GM19035 (cell line): ENCODE results near the gene CSNK2A2.

ENCODE experiments used
- ATAC-seq: cut with Tn5 transposase; IDR thresholded peaks from one replicate; pipeline ENCODE4 v1.9.1; 2021; ENCODE audit not compliant: unreplicated experiment

Gene CSNK2A2

DNA sequence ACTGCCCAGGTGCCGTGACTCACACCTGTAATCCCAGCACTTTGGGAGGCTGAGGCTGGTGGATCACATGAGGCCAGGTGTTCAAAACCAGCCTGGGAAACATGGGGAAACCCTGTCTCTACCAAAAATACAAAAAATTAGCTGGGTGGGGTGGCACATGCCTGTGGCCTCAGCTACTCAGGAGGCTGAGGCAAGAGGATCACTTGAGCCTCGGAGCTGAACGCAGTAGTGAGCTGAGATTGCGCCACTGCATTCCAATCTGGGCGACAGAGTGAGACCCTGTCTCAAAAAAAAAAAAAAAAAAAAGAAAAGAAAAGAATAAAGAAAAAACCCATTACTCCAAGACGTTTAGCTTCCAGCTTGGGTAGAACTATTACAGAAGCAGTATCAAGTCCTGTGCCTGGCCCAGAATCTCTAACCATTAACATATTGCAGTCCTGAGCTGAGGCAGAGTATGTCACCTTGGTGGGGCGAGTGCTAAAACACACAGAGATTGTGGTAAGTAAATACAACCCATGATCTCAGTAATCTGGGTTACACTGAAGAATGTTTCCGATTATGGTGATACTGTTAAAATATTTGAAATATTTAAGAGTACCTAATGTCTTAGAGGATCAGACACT is 45.5 kb downstream of the CSNK2A2 start:
- ATAC-seq = no peak

DNA sequence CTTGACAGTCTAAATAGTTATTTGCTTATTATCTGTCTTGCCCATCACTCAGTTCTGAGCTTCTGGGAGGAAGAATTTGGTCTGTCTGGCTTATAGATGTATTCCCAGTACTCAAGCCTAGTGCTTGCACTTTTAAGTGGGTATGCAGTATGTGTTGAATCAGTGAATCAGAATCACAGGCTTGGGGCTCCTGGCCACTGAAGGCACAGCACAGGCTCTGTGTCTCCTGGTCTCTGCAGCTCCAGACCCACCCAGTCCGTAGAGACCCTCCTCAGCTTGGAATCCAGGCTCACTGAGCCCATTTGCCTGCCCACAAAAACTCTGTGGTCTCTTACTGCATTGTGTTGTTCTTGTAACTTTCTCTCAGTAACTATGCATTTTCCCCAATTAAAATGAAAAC is 49.4 kb downstream of the CSNK2A2 start:
- no peak for ATAC-seq

DNA sequence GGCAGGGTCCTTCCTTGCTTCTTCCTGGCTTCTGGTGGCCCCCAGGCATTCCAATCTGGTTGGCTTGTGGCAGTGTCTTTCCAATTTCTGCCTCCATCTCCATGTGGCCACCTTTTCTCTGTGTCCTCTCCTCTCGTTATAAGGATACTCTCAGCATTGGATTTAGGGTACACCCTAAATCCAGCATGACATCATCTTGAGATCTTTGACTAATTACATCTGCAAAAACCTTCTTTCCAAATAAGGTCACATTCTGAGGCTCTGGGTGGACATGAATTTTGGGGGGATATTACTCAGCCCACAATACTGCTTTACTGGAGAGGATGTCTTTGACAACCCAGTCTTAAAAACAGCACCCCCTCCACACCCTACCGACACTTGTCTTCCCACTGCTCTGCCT is 49.8 kb downstream of the CSNK2A2 start:
- no peak for ATAC-seq

DNA sequence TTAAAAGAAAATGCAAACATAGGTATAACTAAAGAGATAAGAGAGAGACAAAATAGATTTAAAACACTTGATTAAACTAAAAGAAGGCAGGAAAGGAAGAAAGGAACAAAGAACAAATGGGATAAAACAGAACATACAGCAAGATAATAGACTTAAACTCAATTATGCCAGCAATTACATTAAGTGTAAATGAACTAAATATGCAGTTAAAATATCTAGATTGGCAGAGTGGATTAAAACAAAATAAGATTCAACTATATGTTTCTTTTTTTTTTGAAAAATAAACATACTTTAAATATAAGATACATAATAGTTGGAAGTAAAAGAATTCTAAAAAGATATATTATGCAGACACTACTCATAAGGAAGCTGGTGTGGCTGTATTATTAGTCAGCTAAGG is 59.1 kb downstream of the CSNK2A2 start:
- no peak for ATAC-seq

DNA sequence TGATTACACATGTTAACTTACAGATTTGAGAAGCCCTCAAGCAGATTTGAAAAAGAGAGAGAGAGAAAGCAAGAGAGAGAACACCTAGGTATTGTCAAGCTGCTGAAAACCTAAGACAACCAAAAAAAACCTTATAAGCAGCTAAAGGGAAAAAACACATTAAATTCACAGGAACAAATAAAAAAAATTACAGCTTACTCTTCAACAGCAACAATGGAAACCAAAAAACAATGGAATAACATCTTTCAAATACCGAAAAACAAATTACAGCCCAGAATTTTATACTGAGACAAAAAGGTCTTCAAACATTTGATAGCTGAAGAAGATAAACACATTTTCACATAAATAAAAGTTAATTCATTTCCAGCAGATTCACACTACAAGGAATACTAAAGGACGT is 60.3 kb downstream of the CSNK2A2 start:
- no peak for ATAC-seq

DNA sequence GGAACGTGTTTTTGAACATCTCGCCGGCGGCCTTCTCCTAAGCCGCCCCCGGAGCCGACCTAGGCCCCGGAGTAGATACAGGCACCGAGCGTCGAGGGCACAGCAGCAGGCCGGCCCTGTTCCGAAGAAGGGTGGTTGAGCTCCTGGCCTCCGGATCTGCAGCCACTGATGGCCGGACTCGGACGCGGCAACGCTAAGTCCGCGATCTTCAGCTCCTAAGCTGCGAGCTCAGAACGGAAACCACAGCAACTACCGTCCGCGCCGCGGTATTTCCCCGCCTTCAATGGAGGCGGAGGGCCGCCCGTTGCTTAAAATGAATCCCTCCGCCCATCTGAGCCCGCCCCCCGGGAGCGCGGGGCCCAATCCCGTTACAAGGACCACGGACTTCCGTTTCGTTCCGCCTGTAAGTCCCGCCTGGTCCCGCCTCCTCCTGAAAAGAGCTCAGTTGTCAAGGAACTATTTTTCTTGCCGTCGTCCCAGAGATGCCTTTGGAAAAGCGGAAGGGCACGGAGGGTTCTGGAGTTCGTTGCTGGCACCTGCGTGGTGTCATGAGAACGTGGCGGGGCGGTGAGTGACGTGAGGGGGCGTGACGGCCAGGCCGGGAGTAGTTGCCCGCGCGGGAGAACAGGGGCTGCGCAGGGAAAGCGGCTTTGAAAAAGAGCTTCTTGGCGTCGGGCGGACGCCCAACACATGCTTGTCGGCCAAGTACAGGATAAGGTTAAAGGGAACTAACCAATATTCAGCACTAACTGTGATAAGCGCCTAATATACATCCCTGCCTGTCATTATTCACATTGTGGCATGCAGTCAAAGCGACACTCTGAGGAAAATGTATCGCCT is 68.6 kb downstream of the CSNK2A2 start, which contains the start of gene CFAP20:
Gene CFAP20 (minus strand): TSS at position 285 of the 840 bp plus-strand sequence. CDS start 266 bp downstream, at position 19.
- peak; percentile 89 for ATAC-seq

DNA sequence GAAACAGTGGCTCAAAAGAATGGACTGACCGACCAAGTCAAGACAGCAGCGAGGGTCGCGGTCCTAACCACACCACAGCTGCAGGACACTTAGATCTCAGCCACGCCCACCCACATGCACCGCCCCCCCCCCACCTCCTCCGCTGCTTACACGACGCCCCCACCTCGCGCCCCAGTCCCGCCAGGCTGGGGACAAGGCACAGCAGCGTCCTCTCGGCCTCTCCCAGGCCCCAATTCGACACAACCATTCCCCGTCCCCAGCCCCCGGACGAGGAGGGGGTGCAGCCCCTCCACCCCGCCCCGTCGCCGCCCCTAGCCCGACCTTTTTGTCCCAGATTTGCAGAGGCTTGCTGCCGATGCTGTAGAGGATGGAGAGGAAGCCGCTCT is 69.2 kb downstream of the CSNK2A2 start:
- peak; percentile 13 for ATAC-seq

DNA sequence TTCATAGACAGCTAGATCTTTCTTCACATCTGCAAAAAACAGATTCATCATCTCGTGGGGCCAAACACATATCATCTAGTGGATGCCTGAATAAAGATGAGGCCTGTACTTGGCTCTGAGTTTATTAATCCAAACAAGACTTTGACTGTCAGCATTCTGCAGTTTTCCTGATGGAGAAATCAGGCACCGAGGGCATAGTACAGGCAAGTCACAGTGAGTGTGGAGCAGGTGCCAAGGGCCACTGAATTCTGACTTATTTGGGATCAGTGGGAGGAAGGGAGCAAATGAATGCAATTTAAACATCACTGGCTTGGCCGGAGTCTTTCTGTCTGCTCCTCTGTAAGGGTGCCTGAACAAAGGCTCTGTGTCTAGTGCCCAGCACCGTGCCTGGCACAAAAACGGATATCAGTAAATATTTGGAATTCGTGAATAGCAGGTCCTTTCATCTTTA is 69.7 kb downstream of the CSNK2A2 start:
- ATAC-seq = no peak

DNA sequence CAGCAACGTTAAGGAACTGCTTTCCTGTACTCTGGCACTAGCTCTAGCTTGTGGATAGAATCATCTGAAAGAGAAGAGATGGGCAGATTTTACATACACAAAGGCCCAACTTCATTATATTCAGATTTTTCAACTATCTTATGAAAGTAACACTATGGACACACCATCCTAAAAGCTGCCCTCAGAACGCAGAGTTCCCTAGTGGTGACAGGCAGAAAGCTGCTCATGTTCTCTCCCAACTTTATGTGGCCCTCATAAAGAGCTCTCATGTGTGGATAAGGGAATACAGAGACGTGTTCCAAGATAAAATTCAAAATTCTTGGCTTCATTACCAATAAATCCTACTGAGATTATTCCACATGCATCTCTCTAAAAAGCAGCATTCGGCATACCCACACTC is 70.3 kb downstream of the CSNK2A2 start:
- no peak for ATAC-seq

DNA sequence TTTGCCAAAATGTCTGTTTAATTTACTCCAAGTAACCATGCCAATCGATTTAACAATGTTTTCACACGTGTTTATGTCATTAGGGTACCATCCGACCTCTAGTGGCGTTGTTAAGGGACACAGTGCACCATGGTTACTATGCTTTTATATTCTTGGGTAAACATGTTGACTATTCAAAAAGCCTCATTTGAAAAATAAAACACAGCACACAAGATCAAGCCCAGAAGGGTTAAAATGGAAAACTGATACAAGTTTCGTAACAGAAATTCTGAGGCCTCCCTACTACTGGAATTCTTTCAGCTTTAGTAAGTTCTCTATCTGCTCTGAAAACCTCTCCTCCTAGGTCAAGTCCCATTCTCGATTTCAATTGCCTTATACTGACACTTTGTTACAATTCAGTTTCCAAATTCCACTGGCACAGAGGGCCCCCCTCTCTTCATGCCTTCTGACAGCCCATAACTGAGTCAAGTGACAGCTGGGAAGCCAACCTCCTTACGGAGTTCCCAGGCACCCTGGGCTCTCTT is 70.8 kb downstream of the CSNK2A2 start:
- ATAC-seq = no peak

DNA sequence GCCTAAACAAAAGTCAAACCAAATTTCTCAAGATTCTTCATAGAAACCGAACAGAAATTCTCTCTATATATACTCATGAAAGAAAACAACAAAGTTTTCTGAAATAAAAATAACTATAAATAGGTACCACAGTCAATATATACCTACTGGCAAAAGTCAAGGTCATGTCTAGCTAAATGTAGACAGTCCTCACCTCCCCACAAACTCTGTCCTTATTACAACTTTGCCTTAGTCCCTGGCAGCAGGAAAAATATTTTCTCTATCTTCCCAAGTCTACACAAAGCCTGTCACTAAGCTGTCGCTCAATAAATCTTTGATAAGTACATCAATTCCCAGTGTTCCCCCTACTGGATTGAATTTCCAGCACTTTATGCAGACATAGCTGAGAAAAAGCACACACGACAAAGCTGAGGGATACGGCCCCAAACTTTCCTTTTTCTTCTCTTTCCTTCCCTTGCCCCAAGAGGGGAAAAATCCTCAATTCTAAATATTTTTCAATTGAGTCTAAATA is 71.4 kb downstream of the CSNK2A2 start:
- ATAC-seq = no peak

DNA sequence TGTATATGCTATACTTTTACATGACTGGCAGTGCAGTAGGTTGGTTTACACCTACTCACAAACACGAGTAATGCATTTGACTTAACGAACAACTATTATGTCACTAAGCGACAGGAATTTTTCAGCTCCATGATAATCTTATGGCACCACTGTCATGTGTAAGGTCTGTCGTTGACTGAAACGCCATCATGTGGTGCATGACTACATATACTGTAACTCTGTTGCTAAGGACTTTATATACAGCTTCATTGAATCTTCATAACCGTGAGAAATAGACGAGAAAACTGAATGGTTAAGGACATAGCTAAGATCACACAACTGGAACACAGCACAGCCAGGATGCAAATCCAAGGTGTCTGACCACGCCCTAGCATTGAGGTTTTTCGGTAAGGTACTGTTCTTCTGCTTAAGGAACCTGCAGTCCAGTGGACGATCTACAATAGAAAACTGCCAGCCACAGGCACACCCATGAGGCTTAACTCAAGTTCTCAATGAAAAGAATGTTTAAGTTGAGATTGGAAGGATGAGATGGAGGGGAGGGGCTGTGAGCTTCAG is 72.0 kb downstream of the CSNK2A2 start:
- no peak for ATAC-seq

DNA sequence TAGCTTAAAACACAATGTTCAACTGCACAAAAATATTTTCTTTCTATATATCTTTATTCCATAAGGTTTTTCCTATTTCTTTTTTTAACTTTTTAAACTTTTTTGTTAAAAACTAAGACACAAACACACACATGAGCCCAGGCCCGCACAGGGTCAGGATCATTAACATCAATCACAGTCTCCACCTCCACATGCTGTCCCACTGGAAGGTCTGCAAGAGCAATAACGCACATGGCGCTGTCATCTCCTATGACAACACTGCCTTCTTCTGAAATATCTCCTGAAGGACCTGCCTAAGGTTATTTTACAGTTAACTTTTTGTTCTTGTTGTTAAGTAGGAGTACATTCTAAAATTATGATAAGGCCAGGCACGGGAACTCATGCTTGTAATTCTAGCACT is 72.9 kb downstream of the CSNK2A2 start:
- ATAC-seq = no peak

DNA sequence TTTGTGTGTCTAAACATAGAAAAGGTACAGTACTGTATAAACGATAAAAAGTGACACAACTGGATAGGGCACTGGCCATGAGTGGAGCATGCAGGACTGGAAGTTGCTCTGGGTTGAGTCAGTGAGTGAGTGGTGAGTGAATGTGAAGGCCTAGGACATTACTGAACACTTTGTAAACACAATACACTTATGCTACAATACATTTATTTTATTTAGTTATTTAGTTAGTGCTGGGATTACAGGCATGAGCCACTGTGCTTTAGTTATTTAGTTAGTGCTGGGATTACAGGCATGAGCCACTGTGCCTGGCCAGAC is 73.3 kb downstream of the CSNK2A2 start:
- no peak for ATAC-seq

DNA sequence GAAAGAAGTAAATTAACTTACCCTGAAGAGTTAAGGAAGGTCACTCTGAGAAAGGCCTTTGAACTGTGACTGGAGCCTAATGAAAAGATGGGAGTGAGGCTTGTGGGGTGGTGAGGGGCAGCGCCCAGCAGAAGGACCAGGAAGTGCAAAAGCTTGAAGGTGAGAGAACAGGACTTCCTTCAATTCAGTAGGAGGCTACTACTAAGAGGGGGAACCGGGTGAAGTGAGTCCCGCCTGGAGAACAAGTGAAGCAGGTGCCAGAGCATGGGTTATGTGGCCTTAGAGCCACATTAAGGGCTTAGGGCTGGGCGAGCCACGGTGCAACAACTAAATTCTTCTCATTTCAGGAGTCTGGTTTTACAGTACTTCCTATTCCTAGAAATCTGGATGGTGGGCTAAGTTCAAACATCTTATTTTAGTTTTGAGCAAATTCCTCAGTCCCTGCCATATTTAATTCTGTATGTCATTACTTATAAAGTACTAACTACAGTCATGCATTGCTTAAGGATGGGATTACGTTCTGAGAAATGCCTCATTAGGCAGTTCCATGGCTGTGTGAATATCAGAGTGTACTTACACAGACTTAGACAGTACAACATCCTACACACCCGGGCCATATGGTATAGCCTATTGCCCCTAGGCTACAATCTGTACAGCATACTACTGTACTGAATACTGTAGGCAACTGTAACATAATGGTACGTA is 73.9 kb downstream of the CSNK2A2 start:
- no peak for ATAC-seq

DNA sequence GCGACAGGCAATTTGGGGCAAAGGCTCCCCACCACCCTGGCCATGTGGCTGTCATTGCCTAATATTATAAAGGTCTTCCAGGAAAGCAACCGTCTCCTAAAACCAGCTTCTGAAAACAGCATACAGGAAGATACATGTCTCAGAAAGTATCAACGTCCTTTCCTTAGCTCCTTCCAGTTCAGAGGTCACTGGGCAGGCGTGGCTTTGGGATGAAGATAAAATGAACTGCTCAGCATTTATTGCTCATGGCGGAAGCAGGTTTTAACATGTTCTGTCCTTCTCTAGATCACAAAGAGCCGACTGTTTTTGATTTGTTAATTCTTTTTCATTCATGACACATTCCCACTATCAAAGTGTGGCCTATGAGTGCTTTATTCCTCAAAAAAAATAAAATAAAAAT is 76.8 kb downstream of the CSNK2A2 start:
- ATAC-seq = no peak

DNA sequence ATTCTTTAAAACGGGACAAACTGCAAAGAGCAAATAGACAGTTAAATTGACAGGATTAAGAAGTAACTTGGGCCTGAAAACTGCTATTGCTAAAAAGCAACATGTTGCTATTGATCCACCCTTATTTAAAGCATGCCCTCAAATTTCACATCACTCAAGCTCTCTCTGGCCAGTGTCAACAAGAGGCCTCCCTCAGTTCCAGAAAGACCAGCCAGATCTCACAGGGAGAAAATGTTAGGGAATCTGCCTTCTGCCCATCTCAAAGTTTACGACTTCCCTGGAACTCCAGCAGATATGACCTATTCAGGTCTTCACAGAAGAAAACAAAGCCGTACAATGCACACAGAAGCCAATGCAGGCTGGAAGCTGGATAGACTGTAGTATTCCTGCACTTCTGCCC is 77.7 kb downstream of the CSNK2A2 start:
- no peak for ATAC-seq

DNA sequence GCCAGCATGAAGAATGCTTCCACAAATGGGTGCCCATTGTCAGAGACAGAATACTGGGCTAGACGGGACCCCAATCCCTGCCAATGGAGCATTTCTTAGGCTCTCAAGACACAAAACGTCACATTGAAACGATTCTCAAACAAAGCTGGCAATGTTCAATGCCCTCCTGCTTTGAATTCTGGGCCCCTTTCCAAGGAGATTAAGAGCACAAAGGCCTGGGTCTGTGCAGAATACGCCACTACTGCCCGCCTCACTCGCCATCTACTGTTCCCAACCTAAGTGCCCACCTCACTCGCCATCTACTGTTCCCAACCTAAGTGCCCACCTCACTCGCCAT is 78.4 kb downstream of the CSNK2A2 start:
- ATAC-seq = no peak

DNA sequence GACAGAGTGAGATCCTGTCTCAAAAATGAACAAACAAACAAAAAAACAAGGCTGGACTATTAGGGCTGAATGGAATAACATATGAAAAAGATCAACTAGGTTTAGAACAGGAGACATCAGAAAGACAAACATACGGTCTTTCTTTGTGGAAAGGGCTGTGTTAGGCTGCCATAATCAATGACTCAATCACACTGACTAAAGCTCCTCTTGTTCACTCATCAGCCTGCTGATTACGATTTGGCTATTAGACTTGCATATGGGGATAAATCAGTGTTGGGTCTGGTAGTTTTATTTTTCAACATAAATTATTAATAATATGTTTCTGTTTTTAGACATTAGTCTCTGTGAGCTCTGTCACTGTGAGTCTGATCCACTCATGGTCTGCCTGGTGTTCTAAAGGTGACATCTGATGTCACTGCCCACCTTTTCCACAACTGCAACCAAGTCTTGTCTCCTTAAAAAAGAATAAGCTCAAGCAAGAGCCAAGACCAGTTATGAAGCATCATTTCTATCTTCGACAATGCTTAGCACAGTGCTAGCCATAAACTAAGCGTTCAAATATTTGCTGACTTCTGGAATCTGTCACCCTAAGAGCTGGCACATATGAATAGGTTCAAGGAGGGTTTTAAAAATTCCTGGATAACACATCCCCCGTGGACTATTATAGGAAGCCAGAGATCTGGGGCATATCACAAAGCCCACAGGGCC is 79.0 kb downstream of the CSNK2A2 start:
- ATAC-seq = no peak

DNA sequence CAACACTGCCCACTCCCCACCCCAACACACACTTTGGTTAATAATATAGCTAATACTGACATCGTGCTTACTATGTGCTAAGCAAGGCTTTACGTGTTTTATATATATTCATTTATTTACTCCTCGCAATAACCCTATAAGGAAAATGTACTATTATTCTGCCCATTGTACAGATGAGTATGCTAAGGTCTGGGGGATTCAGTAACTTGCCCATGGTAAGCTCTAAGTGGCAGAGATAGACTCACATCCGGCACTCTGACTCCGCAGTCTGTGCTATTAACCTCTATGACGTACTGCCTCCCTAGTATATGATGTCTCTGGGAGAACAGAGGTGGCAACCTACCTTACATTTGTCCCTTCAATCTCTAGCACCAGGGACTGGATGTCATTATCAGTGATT is 81.4 kb downstream of the CSNK2A2 start:
- no peak for ATAC-seq

DNA sequence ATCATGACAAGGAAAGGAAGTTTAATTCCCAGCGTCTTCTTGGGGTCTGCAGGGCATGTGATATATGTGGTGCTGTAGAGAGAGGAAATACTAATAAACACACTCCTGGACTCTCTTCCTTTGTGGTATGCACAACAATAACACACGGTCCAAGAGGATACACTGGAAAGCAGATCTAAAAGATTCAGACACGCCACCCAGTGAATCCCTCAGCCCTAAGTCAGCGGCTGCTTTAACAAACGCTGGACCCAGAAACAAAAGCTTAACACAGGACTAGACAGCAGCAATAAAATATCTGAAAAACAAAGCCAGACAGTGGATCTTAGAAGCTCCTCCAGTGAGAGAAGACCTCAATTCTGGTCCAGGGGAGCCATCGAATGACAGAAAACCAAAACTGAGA is 81.8 kb downstream of the CSNK2A2 start:
- no peak for ATAC-seq
